ENCODE measurements around the gene CR1L. TPM values are rescaled to one million over a fixed set of nuclear protein-coding genes. Genes with fewer than 3 reads are reported as not detected.

The CR1L gene
- total RNA-seq, 1 experiment from 2014 or later = not detected

DNA sequence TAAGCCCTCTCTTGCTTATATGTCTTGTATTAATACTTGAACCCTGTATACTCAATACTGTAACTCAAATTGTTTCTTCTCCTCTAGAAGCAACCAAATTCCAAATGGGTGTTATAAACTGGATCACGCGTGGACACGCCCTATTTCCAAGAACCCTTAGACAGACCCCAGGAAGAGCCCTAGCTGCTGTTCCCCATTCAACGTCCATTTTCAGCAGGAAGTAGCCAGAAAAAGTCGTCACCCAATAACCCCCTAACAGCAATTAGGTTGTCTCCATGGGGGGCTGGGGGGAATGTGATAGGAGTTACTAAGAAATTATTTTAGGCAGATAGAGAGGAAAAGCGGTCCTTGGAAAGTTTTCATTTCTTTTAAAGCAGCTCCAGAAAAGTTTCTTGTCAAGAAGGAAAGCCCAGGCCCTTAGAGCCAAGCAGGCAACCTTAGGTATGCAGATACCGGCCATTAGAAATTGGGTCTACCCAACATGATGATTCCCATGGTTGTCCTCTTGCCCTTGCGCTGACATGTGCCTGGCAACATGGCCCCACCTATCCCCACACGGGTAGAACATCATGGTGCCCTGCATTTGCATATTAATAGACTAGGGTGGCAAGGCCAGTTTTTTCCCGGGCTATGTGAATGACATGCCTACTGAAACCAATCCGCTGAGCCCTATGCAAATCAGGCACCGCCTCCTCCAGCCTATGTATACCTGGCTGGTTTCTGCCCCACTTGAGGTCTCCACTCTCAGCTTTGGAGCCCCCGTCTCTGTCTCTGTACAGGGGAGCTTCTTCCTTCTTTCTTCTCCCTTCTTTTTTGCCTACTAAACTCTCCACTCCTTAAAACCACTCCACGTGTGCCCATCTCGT lies 102.9 kb downstream of the CR1L start:
- no TSS peak for BruUV-seq (replicated peaks)
- Histone ChIP-seq H3K9me3 (ENCODE audit: low read length) (no peaks in the 10 kb centered on the region), H3K79me2 (ENCODE audit: low read length) (peaks cover 18% of the 10 kb centered on the region), H3K9ac (ENCODE audit: low read length) (no peak overlapping the region), H3K36me3 (ENCODE audit: low read depth, low read length) (no peaks in the 10 kb centered on the region), H3K4me2 (ENCODE audit: low read length) (peak overlapping the region; percentile 7), H3K9me2 (replicated peaks; ENCODE audit: low read length) (no peaks in the 10 kb centered on the region), H4K20me1 (ENCODE audit: low read length) (peaks cover 2% of the 10 kb centered on the region), H3K27ac (ENCODE audit: low read length) (no peak overlapping the region), H3K4me1 (ENCODE audit: insufficient read depth, low read length) (peaks cover 61% of the 10 kb centered on the region), H3K27me3 (ENCODE audit: low read length) (no peaks in the 10 kb centered on the region), H3K4me3 (ENCODE audit: low read length) (no peak overlapping the region), H3F3A (ENCODE audit: low read length, unreplicated experiment) (peaks cover 4% of the 10 kb centered on the region), H2AFZ (ENCODE audit: low read length) (no peak overlapping the region)
- ATAC-seq (no peak), DNase-seq (no peak)
- intact Hi-C loops (cut with micrococcal nuclease) = no loop called here
- ChIA-PET POLR2A (ENCODE audit: unreplicated experiment) (interaction anchor here (0.6 kb wide), 1 partner anchor 372 kb away, joined by 4 read pairs; no protein-coding TSS in a partner anchor), CTCF (no interaction called here)
- TF ChIP-seq EZH2 (IDR thresholded peaks at IDR 0.05; ENCODE audit: low read length, unreplicated experiment) (no peak), EZH2phosphoT487 (IDR thresholded peaks at IDR 0.05; ENCODE audit: borderline replicate concordance, low read length) (no peak), CTCF (conservative IDR thresholded peaks at IDR 0.05; ENCODE audit: low read depth, low read length) (no peak)

DNA sequence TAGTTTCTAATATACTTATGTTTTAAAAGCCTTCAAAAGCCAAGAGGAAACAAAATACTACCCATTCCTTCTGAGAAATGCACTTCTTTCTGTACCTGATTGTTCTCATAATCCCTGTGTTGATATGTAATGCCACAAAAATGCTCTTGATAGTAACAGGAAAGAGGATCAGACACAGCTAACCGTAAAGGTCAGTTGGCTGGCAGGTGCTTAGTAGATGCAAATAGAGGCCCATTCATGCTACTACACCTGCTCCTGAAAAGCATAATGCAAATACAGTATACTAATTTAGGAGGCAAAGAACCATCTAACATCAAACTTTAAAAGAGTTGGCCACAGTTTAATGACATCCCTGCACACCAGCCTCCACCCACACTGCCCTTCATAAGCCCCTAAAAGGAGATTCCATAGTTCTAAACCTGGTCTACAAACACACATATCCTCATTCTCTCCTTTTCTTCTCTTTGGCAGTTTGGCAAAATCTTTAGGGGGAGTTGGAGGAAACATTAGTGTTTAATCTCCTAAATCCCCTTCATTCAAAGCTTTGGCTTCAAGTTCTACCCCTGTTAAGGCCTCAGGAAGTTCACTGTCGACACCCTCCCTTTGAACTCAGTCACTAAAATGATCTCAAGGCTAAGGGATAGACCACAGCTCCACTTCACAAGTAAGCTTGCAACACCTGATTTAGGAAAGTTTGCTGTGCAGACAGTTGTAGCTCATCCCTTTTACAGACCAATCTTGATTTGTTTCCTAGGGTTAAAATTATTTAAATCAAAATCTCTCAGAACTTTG lies 104.0 kb downstream of the CR1L start:
- peak; percentile 83 for DNase-seq
- Histone ChIP-seq H3K4me3 (ENCODE audit: low read length) (no peak overlapping the region), H2AFZ (ENCODE audit: low read length) (no peak overlapping the region), H3K27ac (ENCODE audit: low read length) (no peak overlapping the region), H3K9me3 (ENCODE audit: low read length) (no peaks in the 10 kb centered on the region), H3K27me3 (ENCODE audit: low read length) (no peaks in the 10 kb centered on the region), H3K36me3 (ENCODE audit: low read depth, low read length) (no peaks in the 10 kb centered on the region), H3K79me2 (ENCODE audit: low read length) (peaks cover 29% of the 10 kb centered on the region), H3K4me1 (ENCODE audit: insufficient read depth, low read length) (peaks cover 67% of the 10 kb centered on the region), H3K9me2 (replicated peaks; ENCODE audit: low read length) (no peaks in the 10 kb centered on the region), H3K4me2 (ENCODE audit: low read length) (peak overlapping the region; percentile 7; the same call in 1 of the 2 replicates), H3K9ac (ENCODE audit: low read length) (no peak overlapping the region), H4K20me1 (ENCODE audit: low read length) (peaks cover 13% of the 10 kb centered on the region), H3F3A (ENCODE audit: low read length, unreplicated experiment) (peaks cover 4% of the 10 kb centered on the region)
- ChIA-PET POLR2A (ENCODE audit: unreplicated experiment) (no interaction called here), CTCF (no interaction called here)
- no TSS peak for BruUV-seq (replicated peaks)
- ATAC-seq = no peak
- intact Hi-C loops (cut with micrococcal nuclease) = no loop called here
- TF ChIP-seq CTCF (conservative IDR thresholded peaks at IDR 0.05; ENCODE audit: low read depth, low read length) = no peak
- no peak for TF ChIP-seq EZH2 (IDR thresholded peaks at IDR 0.05; ENCODE audit: low read length, unreplicated experiment)
- no peak for TF ChIP-seq EZH2phosphoT487 (IDR thresholded peaks at IDR 0.05; ENCODE audit: borderline replicate concordance, low read length)

Measured in PC-3 (cell line).